ENCODE results near the gene TMEM200A. TPM values are rescaled to one million over a fixed set of nuclear protein-coding genes. Genes with fewer than 3 reads are reported as not detected.

The TMEM200A gene
- polyA plus RNA-seq, 3 donors = not detected

DNA sequence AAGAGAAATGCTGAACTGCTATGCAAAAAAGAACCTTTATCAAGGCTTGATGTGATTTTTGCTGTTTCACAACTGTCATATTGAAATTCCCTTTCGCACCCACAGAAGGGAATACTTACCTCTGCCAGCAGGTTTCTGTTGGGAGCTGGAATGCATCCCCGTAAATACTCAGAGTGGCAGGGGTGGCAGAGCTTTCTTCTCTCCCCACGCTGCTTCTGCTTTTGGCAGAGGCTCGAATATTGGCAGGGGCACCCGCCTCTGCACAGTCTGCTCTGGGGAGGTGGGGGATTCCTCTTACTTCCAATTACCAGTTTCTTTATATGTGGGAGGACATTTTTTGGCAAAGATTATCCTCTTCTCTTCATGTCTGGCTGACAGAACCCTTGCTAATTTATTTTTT lies 28.4 kb downstream of the TMEM200A start:
- no peak overlapping the region for H3K4me3 Mint-ChIP-seq
- H3K9ac ChIP-seq (ENCODE audit: insufficient read depth, low read length, poor library complexity, severe bottlenecking) = no peak overlapping the region
- no peak overlapping the region for H3K4me2 ChIP-seq (replicated peaks; ENCODE audit: extremely low read depth, low read length, poor library complexity, severe bottlenecking)
- H4K20me1 ChIP-seq (ENCODE audit: insufficient read depth, low read length) = no peaks in the 10 kb centered on the region
- no peaks in the 10 kb centered on the region for H3K9me3 ChIP-seq (replicated peaks in 1 of 2; ENCODE audit: control insufficient read depth in 1 of 2, insufficient read depth in 1 of 2, low read length in 2 of 2)
- H3K79me2 ChIP-seq (ENCODE audit: insufficient read depth, low read length) = no peaks in the 10 kb centered on the region
- H2AFZ ChIP-seq (ENCODE audit: insufficient read depth, low read depth, low read length, poor library complexity, severe bottlenecking) = no peak overlapping the region
- H3K27me3 ChIP-seq (ENCODE audit: control insufficient read depth in 2 of 2, insufficient read depth in 2 of 2, low read length in 2 of 2) = no peaks in the 10 kb centered on the region
- H3K27ac ChIP-seq (ENCODE audit: low read depth in 1 of 2, low read length in 2 of 2) = no peak overlapping the region
- H3K4me3 ChIP-seq (replicated peaks in 1 of 3; ENCODE audit: low read depth in 2 of 3, low read length in 3 of 3) = no peak overlapping the region
- DNase-seq = no peak
- no peaks in the 10 kb centered on the region for H3K4me1 ChIP-seq (ENCODE audit: control insufficient read depth in 1 of 2, insufficient read depth in 2 of 2, low read length in 2 of 2)
- H3K36me3 Mint-ChIP-seq = no peaks in the 10 kb centered on the region
- WGBS (ENCODE audit: insufficient coverage) = 81% methylated on average over 2 of the region's 5 CpGs
- no peaks in the 10 kb centered on the region for H3K4me1 Mint-ChIP-seq
- H3K9me3 Mint-ChIP-seq = peaks cover 0 to 2% (median 0%) of the 10 kb centered on the region in 7 donors
- no peak overlapping the region for H3K27ac Mint-ChIP-seq
- intact Hi-C loops (cut with micrococcal nuclease) = no loop called here
- H3K27me3 Mint-ChIP-seq (ENCODE audit: low read depth in 3 of 3) = peaks cover 0 to 2% (median 0%) of the 10 kb centered on the region in 3 donors
- TF ChIP-seq CTCF (IDR thresholded peaks at IDR 0.05) = no peak
- H3K36me3 ChIP-seq (replicated peaks in 1 of 2; ENCODE audit: control insufficient read depth in 1 of 2, insufficient read depth in 2 of 2, low read length in 2 of 2) = no peaks in the 10 kb centered on the region

- intact Hi-C loops (cut with micrococcal nuclease) = no loop called here
- Histone ChIP-seq H3K27ac (ENCODE audit: low read depth in 1 of 2, low read length in 2 of 2) (no peak overlapping the region), H4K20me1 (ENCODE audit: insufficient read depth, low read length) (no peaks in the 10 kb centered on the region), H3K79me2 (ENCODE audit: insufficient read depth, low read length) (no peaks in the 10 kb centered on the region), H3K4me2 (replicated peaks; ENCODE audit: extremely low read depth, low read length, poor library complexity, severe bottlenecking) (no peak overlapping the region), H3K27me3 (ENCODE audit: control insufficient read depth in 2 of 2, insufficient read depth in 2 of 2, low read length in 2 of 2) (no peaks in the 10 kb centered on the region), H3K9ac (ENCODE audit: insufficient read depth, low read length, poor library complexity, severe bottlenecking) (no peak overlapping the region), H3K36me3 (replicated peaks in 1 of 2; ENCODE audit: control insufficient read depth in 1 of 2, insufficient read depth in 2 of 2, low read length in 2 of 2) (no peaks in the 10 kb centered on the region), H2AFZ (ENCODE audit: insufficient read depth, low read depth, low read length, poor library complexity, severe bottlenecking) (no peak overlapping the region), H3K4me3 (replicated peaks in 1 of 3; ENCODE audit: low read depth in 2 of 3, low read length in 3 of 3) (no peak overlapping the region), H3K4me1 (ENCODE audit: control insufficient read depth in 1 of 2, insufficient read depth in 2 of 2, low read length in 2 of 2) (no peaks in the 10 kb centered on the region), H3K9me3 (replicated peaks in 1 of 2; ENCODE audit: control insufficient read depth in 1 of 2, insufficient read depth in 1 of 2, low read length in 2 of 2) (no peaks in the 10 kb centered on the region)
- Mint-ChIP-seq H3K27me3 (ENCODE audit: low read depth in 3 of 3) (peaks cover 0 to 2% (median 0%) of the 10 kb centered on the region in 3 donors), H3K36me3 (no peaks in the 10 kb centered on the region), H3K9me3 (peaks cover 0 to 2% (median 0%) of the 10 kb centered on the region in 7 donors), H3K4me1 (no peaks in the 10 kb centered on the region), H3K4me3 (no peak overlapping the region), H3K27ac (no peak overlapping the region)
- TF ChIP-seq CTCF (IDR thresholded peaks at IDR 0.05) = no peak
- WGBS (ENCODE audit: insufficient coverage) = no CpG with 5 or more reads among the region's 5 CpGs
- DNase-seq = no peak
Observed at GRCh38 chr6:130395164-130395563, 29.3 kb downstream of the TMEM200A start.

Data from CD14-positive monocyte (primary cell).